Heart left ventricle (tissue), 13 donors: ENCODE measurements around the gene LUC7L3.

Experiments used
- CTCF ChIP-seq, 12 donors: fragments of 200-600 bp; sonication (generic) in 4 of 12; IDR thresholded peaks; one replicate each; pipeline versions ENCODE4 v1.5.0 to v1.8.0; 2018 to 2022; ENCODE audit warnings: antibody characterized with exemption in 12 of 12, mild to moderate bottlenecking in 5 of 12
- POLR2A ChIP-seq, 2 donors: fragments of 450-650 bp; IDR thresholded peaks; one replicate each; pipeline ENCODE4 v1.6.1; 2017; ENCODE audit warnings: antibody characterized with exemption in 2 of 2, mild to moderate bottlenecking in 2 of 2, moderate library complexity in 2 of 2
- donor health status: ischemic (EF 13 %, LVEDD 7.1; RV severe dilation, severe dysfunction).
- donor health status: DM: no; HTN: yes; CAD: no.
- donor health status: DM: no; HTN: no; CAD: no.
- donor health status: ischemic (EF 25% LVEDD 6.9; RV normal size, moderate dysfunction).
- donor health status: ischemic (EF 25% LVEDD 5.7; RV mildly dilated, moderate dysfunction).
- donor health status: ischemic (EF 35%, LVEDD 5.7; RV mildly dilated, moderate dysfunction).
- donor health status: nonischemic (EF 11% LVEDD 7.7; RV severe dilation, severe dysfunction).
- donor health status: DM: yes; HTN: yes; CAD: no.
- donor health status: PGD.
- donor health status: ischemic (EF 29% LVEDD 5.4; RV normal size, mild dysfunction).
- donor health status: nonischemic (EF 23%, LVEDD 6.1; RV moderate dilation, normal function).

GRCh38 chr17:50769884-50770283 lies 50.5 kb downstream of the LUC7L3 start:
- TF ChIP-seq CTCF (IDR thresholded peaks at IDR 0.05) (no peak), POLR2A (IDR thresholded peaks at IDR 0.05) (no peak)
